Fibroblast of skin of right quadriceps (primary cell): ENCODE measurements around the gene KIR2DL3.
"Not testable (repeated sequence)": the region's sequence is repeated elsewhere in the genome, so short reads cannot be mapped to it uniquely, and the experiment has no call there.

Source experiments
- DNase-seq: peaks from one replicate; pipeline ENCODE4 v3.0.0-alpha.2; 2013

KIR2DL3 gene

GRCh38 chr19:54747614-54748322 is 9.5 kb downstream of the KIR2DL3 start:
- not testable (repeated sequence) for DNase-seq

GRCh38 chr19:54750276-54750675 is 12.0 kb downstream of the KIR2DL3 start:
- DNase-seq, result not testable (repeated sequence)

- DNase-seq, result not testable (repeated sequence)
Observed at GRCh38 chr19:54756204-54757110, 18.1 kb downstream of the KIR2DL3 start.

GRCh38 chr19:54758577-54758976 is 20.3 kb downstream of the KIR2DL3 start:
- not testable (repeated sequence) for DNase-seq

- DNase-seq, result not testable (repeated sequence)
Observed at GRCh38 chr19:54764219-54764618, 25.9 kb downstream of the KIR2DL3 start.

- DNase-seq, result not testable (repeated sequence)
Observed at GRCh38 chr19:54766464-54766863, 28.2 kb downstream of the KIR2DL3 start.

GRCh38 chr19:54769646-54770045 is 31.3 kb downstream of the KIR2DL3 start, which contains the start of gene KIR2DL1:
Gene KIR2DL1 (plus strand): TSS chr19:54769793. CDS start chr19:54769851, 58 bp downstream.
- DNase-seq, result not testable (repeated sequence)

GRCh38 chr19:54770511-54770910 is 32.2 kb downstream of the KIR2DL3 start:
- not testable (repeated sequence) for DNase-seq

GRCh38 chr19:54771018-54771960 is 33.0 kb downstream of the KIR2DL3 start:
- not testable (repeated sequence) for DNase-seq

- DNase-seq, result not testable (repeated sequence)
Observed at GRCh38 chr19:54772666-54773065, 34.4 kb downstream of the KIR2DL3 start.

GRCh38 chr19:54775095-54775815 is 36.9 kb downstream of the KIR2DL3 start:
- not testable (repeated sequence) for DNase-seq

- DNase-seq, result not testable (repeated sequence)
Observed at GRCh38 chr19:54775830-54776229, 37.5 kb downstream of the KIR2DL3 start.

GRCh38 chr19:54777851-54778250 is 39.5 kb downstream of the KIR2DL3 start:
- DNase-seq, result not testable (repeated sequence)

- DNase-seq, result not testable (repeated sequence)
Observed at GRCh38 chr19:54778896-54779295, 40.6 kb downstream of the KIR2DL3 start.

- not testable (repeated sequence) for DNase-seq
Observed at GRCh38 chr19:54782916-54783315, 44.6 kb downstream of the KIR2DL3 start.

- not testable (repeated sequence) for DNase-seq
Observed at GRCh38 chr19:54786091-54786723, 47.9 kb downstream of the KIR2DL3 start.

- DNase-seq, result not testable (repeated sequence)
Observed at GRCh38 chr19:54788154-54788553, 49.8 kb downstream of the KIR2DL3 start.

GRCh38 chr19:54790711-54791110 is 52.4 kb downstream of the KIR2DL3 start:
- no peak for DNase-seq

- DNase-seq, result no peak
Observed at GRCh38 chr19:54791476-54791875, 53.2 kb downstream of the KIR2DL3 start.

GRCh38 chr19:54792814-54793213 is 54.5 kb downstream of the KIR2DL3 start:
- no peak for DNase-seq

GRCh38 chr19:54795758-54796157 is 57.4 kb downstream of the KIR2DL3 start:
- no peak for DNase-seq
